Astrocyte of the cerebellum (primary cell): ENCODE measurements around the gene TFB1M.
"Not testable (repeated sequence)": the region's sequence is repeated elsewhere in the genome, so short reads cannot be mapped to it uniquely, and the experiment has no call there.

Experiments used
- DNase-seq: peaks from one replicate; pipeline ENCODE4 v3.0.0-alpha.2; 2011; ENCODE audit warnings: low read depth
- H3K4me3 ChIP-seq: 2 replicates; pipeline ENCODE4 v1.5.1; 2011; ENCODE audit warnings: mild to moderate bottlenecking, low read depth, low read length, moderate library complexity
- CTCF ChIP-seq: IDR thresholded peaks from 2 replicates; pipeline ENCODE4 v1.5.1; 2012; ENCODE audit warnings: low read length, low read depth, moderate library complexity, mild to moderate bottlenecking; ENCODE audit errors: missing control alignments
- in situ Hi-C: cut with HindIII; loops from 2 replicates; pipeline ENCODE4 v1.10.0; 2017; ENCODE audit warnings: low sequenced_read_pairs

TFB1M gene

GRCh38 chr6:155314773-155315515, 660 bp upstream of the TFB1M start:
- peak; percentile 36 for DNase-seq
- no peak for TF ChIP-seq CTCF
- peak overlapping the region; percentile 86 for H3K4me3 ChIP-seq
- in situ Hi-C loops: no loop called here

- no peak for DNase-seq
- H3K4me3 ChIP-seq: peak overlapping the region; percentile 86
- in situ Hi-C loops: no loop called here
- no peak for TF ChIP-seq CTCF
Measured at GRCh38 chr6:155313602-155314091, 637 bp downstream of the TFB1M start.

- in situ Hi-C loops, H3K4me3 ChIP-seq, DNase-seq: not testable (repeated sequence)
Measured at GRCh38 chr6:155312950-155313349, 1.3 kb downstream of the TFB1M start.

- no peak for TF ChIP-seq CTCF
- in situ Hi-C loops: no loop called here
- no peak for DNase-seq
- no peak overlapping the region for H3K4me3 ChIP-seq
Measured at GRCh38 chr6:155311583-155311982, 2.7 kb downstream of the TFB1M start.

- H3K4me3 ChIP-seq: no peak overlapping the region
- in situ Hi-C loops: no loop called here
- DNase-seq: no peak
- no peak for TF ChIP-seq CTCF
Measured at GRCh38 chr6:155311086-155311485, 3.2 kb downstream of the TFB1M start.

GRCh38 chr6:155310596-155310995, 3.7 kb downstream of the TFB1M start:
- H3K4me3 ChIP-seq: no peak overlapping the region
- TF ChIP-seq CTCF: no peak
- in situ Hi-C loops: no loop called here
- DNase-seq: no peak

GRCh38 chr6:155309150-155309549, 5.1 kb downstream of the TFB1M start:
- H3K4me3 ChIP-seq: no peak overlapping the region
- TF ChIP-seq CTCF: no peak
- DNase-seq: no peak
- in situ Hi-C loops: no loop called here
